Thymus (tissue), 11 donors: Measurements from ENCODE around the gene FBXW8. TPM values are rescaled to one million over a fixed set of nuclear protein-coding genes. Genes with fewer than 3 reads are reported as not detected.

Source experiments
- DNase-seq, 9 donors: peaks; one replicate each; pipeline ENCODE4 v3.0.0-alpha.2; 2013; ENCODE audit warnings: low spot score in 9 of 9, low read depth in 6 of 9, missing footprints in 1 of 9
- H3K27ac ChIP-seq, 2 donors: one replicate each; pipeline ENCODE4 v1.5.1; 2013; ENCODE audit warnings: control low read depth in 1 of 2, low read depth in 1 of 2, low read length in 1 of 2, mild to moderate bottlenecking in 1 of 2, moderate library complexity in 1 of 2
- H3K27me3 ChIP-seq, 2 donors: one replicate each; pipeline ENCODE4 v1.5.1; 2013; ENCODE audit warnings: low read length in 1 of 2; ENCODE audit not compliant: control insufficient read depth in 2 of 2, insufficient read depth in 1 of 2
- H3K36me3 ChIP-seq, 2 donors: one replicate each; pipeline ENCODE4 v1.5.1; 2013; ENCODE audit warnings: low read length in 1 of 2, mild to moderate bottlenecking in 1 of 2, moderate library complexity in 1 of 2; ENCODE audit not compliant: control insufficient read depth in 2 of 2, insufficient read depth in 2 of 2
- H3K4me1 ChIP-seq, 2 donors: one replicate each; pipeline ENCODE4 v1.5.1; 2013; ENCODE audit warnings: low read length in 2 of 2; ENCODE audit not compliant: control insufficient read depth in 2 of 2, insufficient read depth in 2 of 2
- H3K4me3 ChIP-seq, 2 donors: one replicate each; pipeline ENCODE4 v1.5.1; 2013; ENCODE audit warnings: low read length in 2 of 2, control low read depth in 1 of 2, mild to moderate bottlenecking in 1 of 2
- H3K9me3 ChIP-seq, 2 donors: one replicate each; pipeline ENCODE4 v1.5.1; 2013; ENCODE audit warnings: low read length in 1 of 2, mild to moderate bottlenecking in 1 of 2; ENCODE audit not compliant: control insufficient read depth in 2 of 2, insufficient read depth in 1 of 2
- WGBS: extraction: QIAGEN DNeasy Blood & Tissue Kit; methylation state at CpG from one replicate; pipeline ENCODE4 v1.1.7; 2013; 5-methylcytosine and 5-hydroxymethylcytosine counted together
- polyA plus RNA-seq: library from polyadenylated mRNA; stranded (reverse); fragments of 200-250 nt; gene quantifications from one replicate; pipeline ENCODE4 v1.2.3, GENCODE V29; 2013
- total RNA-seq: library from RNA; stranded (reverse); fragments of 120-200 nt; gene quantifications from one replicate; pipeline ENCODE4 v1.2.4, GENCODE V29; 2013
- donor health status: healthy.

Gene FBXW8
- total and polyA plus RNA-seq, 2 donors, result 4.5 to 6.0 TPM

- Histone ChIP-seq H3K27ac (no peak overlapping the region), H3K9me3 (no peaks in the 10 kb centered on the region), H3K27me3 (no peaks in the 10 kb centered on the region), H3K36me3 (peaks cover 6 to 15% of the 10 kb centered on the region in 2 donors), H3K4me1 (no peaks in the 10 kb centered on the region), H3K4me3 (no peak overlapping the region)
- no peak for DNase-seq
Measured at GRCh38 chr12:116990329-116990728, 79.6 kb downstream of the FBXW8 start.

DNA sequence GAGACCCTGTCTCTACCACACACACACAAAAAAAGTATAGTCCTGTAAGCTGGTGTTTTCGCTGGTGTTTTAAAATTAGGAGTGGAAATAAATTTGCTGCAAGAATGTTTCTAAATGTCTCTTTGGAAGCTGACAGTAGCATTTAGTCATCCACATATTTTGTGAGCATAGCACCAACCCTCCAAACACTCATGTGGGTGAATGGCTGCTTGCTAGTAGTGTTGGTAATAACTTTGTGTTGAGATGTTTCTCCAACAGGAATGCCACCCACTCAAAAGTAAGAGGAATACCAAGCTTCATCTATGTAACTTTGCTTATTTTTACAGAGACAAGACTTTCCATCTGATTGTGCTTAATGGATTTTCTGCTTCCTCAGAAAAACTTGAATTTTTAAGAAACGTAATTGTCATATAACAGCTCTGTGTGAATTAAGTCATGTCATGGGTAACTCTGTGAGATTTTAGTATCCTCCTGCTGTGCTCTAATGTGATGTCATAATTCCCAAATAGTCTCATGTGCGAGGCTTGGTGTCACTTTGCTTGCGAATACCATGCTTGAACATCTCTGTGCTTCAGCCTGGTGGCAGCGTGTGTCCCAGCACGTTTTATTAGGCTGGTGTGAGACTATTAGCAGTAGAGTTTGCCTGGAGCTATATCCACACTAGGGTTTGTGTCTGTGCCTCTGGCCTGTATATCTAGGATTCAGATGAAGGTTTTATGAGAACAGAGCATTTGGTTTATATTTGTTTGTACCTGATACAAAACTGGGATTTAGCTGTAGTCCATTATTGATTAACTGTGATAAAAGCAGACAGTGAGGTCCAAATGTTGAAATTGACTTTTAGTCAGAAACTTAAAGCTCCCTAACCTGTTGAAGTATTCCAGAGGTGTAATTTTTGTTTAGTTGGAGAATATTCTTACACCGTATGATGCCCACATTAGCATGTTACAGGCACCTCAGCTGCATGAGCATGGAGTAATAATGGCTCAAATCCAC is 80.5 kb downstream of the FBXW8 start:
- no peak for DNase-seq
- Histone ChIP-seq H3K27me3 (no peaks in the 10 kb centered on the region), H3K4me1 (no peaks in the 10 kb centered on the region), H3K9me3 (no peaks in the 10 kb centered on the region), H3K4me3 (no peak overlapping the region), H3K36me3 (peaks cover 8 to 15% of the 10 kb centered on the region in 2 donors), H3K27ac (no peak overlapping the region)
- 98% methylated on average over 7 of the region's 7 CpGs for WGBS

DNA sequence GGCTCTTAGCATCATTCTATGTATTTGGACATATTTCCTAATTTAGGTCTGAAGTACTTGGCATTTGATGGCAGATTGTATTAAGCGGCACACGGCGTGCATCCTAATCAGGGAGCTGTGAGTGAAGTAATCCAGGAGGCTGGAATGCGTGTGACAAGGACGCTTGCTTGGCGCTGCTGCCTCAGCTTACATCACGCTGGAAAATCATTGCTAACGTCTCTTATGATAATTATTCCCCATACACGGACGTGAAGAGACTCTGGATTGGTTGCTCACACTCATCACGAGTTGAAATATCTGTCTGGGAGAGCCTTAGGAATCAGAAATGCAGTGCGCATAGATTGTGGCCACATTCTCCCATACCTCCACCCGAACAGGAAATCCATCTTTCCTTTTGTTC is 85.3 kb downstream of the FBXW8 start:
- DNase-seq, result no peak
- Histone ChIP-seq H3K27me3 (no peaks in the 10 kb centered on the region), H3K36me3 (peaks cover 1 to 3% of the 10 kb centered on the region in 2 donors), H3K9me3 (no peaks in the 10 kb centered on the region), H3K4me1 (no peaks in the 10 kb centered on the region), H3K4me3 (no peak overlapping the region), H3K27ac (no peak overlapping the region)
- over 99% methylated on average over 13 of the region's 13 CpGs for WGBS

- no peak for DNase-seq
- no peaks in the 10 kb centered on the region for H3K9me3 ChIP-seq
- H3K36me3 ChIP-seq, result peaks cover 0 to 3% of the 10 kb centered on the region in 2 donors
- no peak overlapping the region for H3K4me3 ChIP-seq
- no peaks in the 10 kb centered on the region for H3K4me1 ChIP-seq
- 97% methylated on average over 8 of the region's 8 CpGs for WGBS
- no peaks in the 10 kb centered on the region for H3K27me3 ChIP-seq
- no peak overlapping the region for H3K27ac ChIP-seq
Measured at GRCh38 chr12:116996621-116997020, 85.9 kb downstream of the FBXW8 start.

GRCh38 chr12:116999066-116999465 is 88.3 kb downstream of the FBXW8 start:
- no peaks in the 10 kb centered on the region for H3K9me3 ChIP-seq
- H3K36me3 ChIP-seq, result peaks cover 0 to 3% of the 10 kb centered on the region in 2 donors
- no peak for DNase-seq
- H3K27ac ChIP-seq, result no peak overlapping the region
- no peaks in the 10 kb centered on the region for H3K4me1 ChIP-seq
- H3K27me3 ChIP-seq, result no peaks in the 10 kb centered on the region
- H3K4me3 ChIP-seq, result no peak overlapping the region
- 98% methylated on average over 7 of the region's 7 CpGs for whole genome bisulfite sequencing

- Histone ChIP-seq H3K27me3 (no peaks in the 10 kb centered on the region), H3K27ac (no peak overlapping the region), H3K4me1 (no peaks in the 10 kb centered on the region), H3K36me3 (peaks cover 3 to 9% of the 10 kb centered on the region in 2 donors), H3K4me3 (no peak overlapping the region), H3K9me3 (no peaks in the 10 kb centered on the region)
- no peak for DNase-seq
- 96% methylated on average over 5 of the region's 5 CpGs for WGBS
Measured at GRCh38 chr12:117000316-117000715, 89.6 kb downstream of the FBXW8 start.

DNA sequence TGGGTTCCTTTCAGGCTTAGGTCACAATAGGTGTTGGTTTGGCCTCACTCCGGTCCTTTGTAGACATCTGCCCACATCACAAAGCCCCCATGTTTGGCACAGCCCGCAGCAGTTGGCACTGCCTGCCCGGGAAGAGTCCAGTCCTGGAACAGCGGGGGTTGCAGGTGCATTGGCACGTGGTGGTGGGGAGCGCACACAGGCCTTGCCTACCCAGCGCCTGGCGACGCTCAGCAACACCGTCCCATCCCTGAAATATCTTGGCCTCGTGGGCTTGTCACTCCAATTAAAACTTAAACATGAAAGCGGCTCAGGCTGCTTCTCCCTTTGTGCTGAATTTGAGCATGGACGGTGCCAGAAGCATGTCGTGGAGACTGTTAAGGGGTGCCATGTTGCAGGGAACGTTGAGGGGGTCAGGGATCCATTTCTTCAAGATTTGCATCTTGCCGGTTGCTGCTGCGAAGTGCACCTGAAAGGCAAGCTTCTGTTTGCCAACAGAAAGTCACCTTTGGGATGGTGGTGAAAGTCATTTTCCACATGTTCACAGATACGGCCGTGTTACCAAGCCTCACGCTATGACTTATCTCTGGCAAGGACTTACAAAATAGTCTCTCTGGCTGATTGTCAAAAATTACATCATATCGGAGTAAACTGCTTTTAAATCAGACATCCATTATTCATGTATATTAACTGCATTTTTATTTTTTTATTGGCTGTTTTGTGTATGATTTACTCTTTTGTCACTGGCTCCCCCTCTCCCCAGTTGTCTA is 91.5 kb downstream of the FBXW8 start:
- no peak for DNase-seq
- Histone ChIP-seq H3K4me3 (no peak overlapping the region), H3K36me3 (peaks cover 0 to 13% of the 10 kb centered on the region in 2 donors), H3K27ac (no peak overlapping the region), H3K27me3 (no peaks in the 10 kb centered on the region), H3K9me3 (no peaks in the 10 kb centered on the region), H3K4me1 (peaks cover 0 to 3% of the 10 kb centered on the region in 2 donors)
- 97% methylated on average over 21 of the region's 21 CpGs for WGBS

GRCh38 chr12:117003883-117004404 is 93.2 kb downstream of the FBXW8 start:
- Histone ChIP-seq H3K27ac (no peak overlapping the region), H3K9me3 (no peaks in the 10 kb centered on the region), H3K27me3 (no peaks in the 10 kb centered on the region), H3K36me3 (peaks cover 0 to 13% of the 10 kb centered on the region in 2 donors), H3K4me1 (peaks cover 0 to 3% of the 10 kb centered on the region in 2 donors), H3K4me3 (no peak overlapping the region)
- no peak for DNase-seq
- WGBS, result 97% methylated on average over 8 of the region's 8 CpGs
